HCT116 (cell line): ENCODE results near the gene CDH11. TPM values are rescaled to one million over a fixed set of nuclear protein-coding genes. Genes with fewer than 3 reads are reported as not detected.

Source experiments
- ATAC-seq: fragments of 200-7000 bp; cut with Tn5 transposase; 2 replicates; pipeline ENCODE4 v1.9.1; 2020; ENCODE audit warnings: mild to moderate bottlenecking, moderate library complexity
- BruUV-seq: library from RNA; stranded (reverse); fragments of 400-500 nt; replicated peaks from 2 replicates; lab custom pipeline; 2021; lab: Mats Ljungman, UMichigan
- CTCF ChIA-PET: fragments of 300-600 bp; sonication (Branson Sonifier 250); formaldehyde crosslinking; loops from one replicate; lab custom pipeline; 2021; ENCODE audit warnings: antibody characterized with exemption; lab: Charles Lee
- POLR2A ChIA-PET: fragments of 300-600, 350-600 bp; sonication (Branson Sonifier 250); formaldehyde crosslinking; loops from one replicate; lab custom pipeline; 2021; ENCODE audit warnings: antibody characterized with exemption; lab: Charles Lee
- RAD21 ChIA-PET, 2 experiments: fragments of 300-600 bp; sonication (Branson Sonifier 250); formaldehyde crosslinking; loops; one replicate each; lab custom pipeline; 2023; ENCODE audit warnings: low total read pairs in 2 of 2; ENCODE audit not compliant: uncharacterized antibody in 2 of 2, unreplicated experiment in 2 of 2, low non-redundant PET in 1 of 2; lab: Charles Lee
- DNase-seq: peaks from one replicate; pipeline ENCODE4 v3.0.0-alpha.2; 2010; ENCODE audit warnings: low read depth, low spot score
- H2AFZ ChIP-seq: fragments of 200-600 bp; shearing (Covaris generic), sonication (generic); 2 replicates; pipeline ENCODE4 v1.6.1; 2017; ENCODE audit warnings: low read depth, mixed run types, mixed read lengths, antibody characterized with exemption, low read length; ENCODE audit not compliant: poor library complexity, severe bottlenecking
- H3K27ac ChIP-seq: 2 replicates; pipeline ENCODE4 v1.5.1; 2012; ENCODE audit warnings: low read depth, low read length
- H3K27me3 ChIP-seq: fragments of 200-600 bp; sonication (generic); 2 replicates; pipeline ENCODE4 v1.6.1; 2016; ENCODE audit warnings: mixed run types, low read length, mixed read lengths; ENCODE audit not compliant: insufficient read depth
- H3K36me3 ChIP-seq, 2 experiments: fragments of 200-500 bp in 1 of 2; fragments of 200-600 bp in 1 of 2; sonication (Bioruptor generic) in 1 of 2; sonication (generic) in 1 of 2; 2 replicates each; pipeline versions ENCODE4 v1.5.1 to v1.6.1; 2014 to 2016; ENCODE audit warnings: low read length in 2 of 2, inconsistent platforms in 1 of 2, mixed read lengths in 1 of 2, mixed run types in 1 of 2; ENCODE audit not compliant: insufficient read depth in 2 of 2, control insufficient read depth in 1 of 2
- H3K4me1 ChIP-seq, 2 experiments: fragments of 200-600 bp in 1 of 2; sonication (generic) in 1 of 2; 2 replicates each; pipeline versions ENCODE4 v1.5.1 to v1.6.1; 2012 to 2017; ENCODE audit warnings: low read length in 2 of 2, inconsistent platforms in 1 of 2, mild to moderate bottlenecking in 1 of 2, mixed read lengths in 1 of 2, mixed run types in 1 of 2, moderate library complexity in 1 of 2; ENCODE audit not compliant: insufficient read depth in 2 of 2, control insufficient read depth in 1 of 2
- H3K4me2 ChIP-seq: fragments of 200-600 bp; sonication (generic); 2 replicates; pipeline ENCODE4 v1.6.1; 2017; ENCODE audit warnings: mixed run types, low read length, mixed read lengths
- H3K4me3 ChIP-seq, 2 experiments: fragments of 200-600 bp in 1 of 2; sonication (generic) in 1 of 2; replicated peaks in 1 of 2; 2 replicates each; pipeline ENCODE4 v1.5.1; 2011 to 2016; ENCODE audit warnings: low read length in 2 of 2, control low read depth in 1 of 2, low read depth in 1 of 2, mild to moderate bottlenecking in 1 of 2, mixed read lengths in 1 of 2, mixed run types in 1 of 2
- H3K79me2 ChIP-seq: fragments of 200-600 bp; sonication (generic); 2 replicates; pipeline ENCODE4 v1.6.1; 2017; ENCODE audit warnings: mild to moderate bottlenecking, mixed run types, low read length, moderate library complexity, mixed read lengths; ENCODE audit not compliant: insufficient read depth
- H3K9ac ChIP-seq: fragments of 200-600 bp; sonication (generic); 2 replicates; pipeline ENCODE4 v1.6.1; 2016; ENCODE audit warnings: low read length, mixed read lengths
- H3K9me2 ChIP-seq: fragments of 200-600 bp; sonication (generic), shearing (Covaris generic); 2 replicates; pipeline ENCODE4 v1.6.1; 2017; ENCODE audit warnings: mixed run types, mild to moderate bottlenecking, moderate library complexity; ENCODE audit not compliant: insufficient read depth
- H3K9me3 ChIP-seq, 2 experiments: fragments of 200-500 bp in 1 of 2; fragments of 200-600 bp in 1 of 2; sonication (Bioruptor generic) in 1 of 2; sonication (generic) in 1 of 2; 2 replicates each; pipeline ENCODE4 v1.6.1; 2014 to 2017; ENCODE audit warnings: low read length in 2 of 2, mixed read lengths in 2 of 2, inconsistent platforms in 1 of 2, low read depth in 1 of 2, mild to moderate bottlenecking in 1 of 2, mixed run types in 1 of 2, moderate library complexity in 1 of 2; ENCODE audit not compliant: control insufficient read depth in 1 of 2, insufficient read depth in 1 of 2
- H4K20me1 ChIP-seq: fragments of 200-600 bp; sonication (generic), shearing (Covaris generic); 2 replicates; pipeline ENCODE4 v1.6.1; 2017; ENCODE audit warnings: mixed run types, mild to moderate bottlenecking, moderate library complexity; ENCODE audit not compliant: insufficient read depth
- CEBPB ChIP-seq: IDR thresholded peaks from 2 replicates; pipeline ENCODE4 v1.6.1; 2012; ENCODE audit warnings: low read depth
- ELF1 ChIP-seq: IDR thresholded peaks from 2 replicates; pipeline ENCODE4 v1.6.1; 2012; ENCODE audit warnings: low read depth, borderline replicate concordance
- EZH2phosphoT487 ChIP-seq: fragments of 200-600 bp; IDR thresholded peaks from 2 replicates; pipeline ENCODE4 v1.6.1; 2018; ENCODE audit warnings: antibody characterized with exemption, borderline replicate concordance
- FOSL1 ChIP-seq: IDR thresholded peaks from 2 replicates; pipeline ENCODE4 v1.6.1; 2012; ENCODE audit warnings: low read depth
- JUND ChIP-seq: IDR thresholded peaks from 2 replicates; pipeline ENCODE4 v1.6.1; 2012
- RAD21 ChIP-seq: IDR thresholded peaks from 2 replicates; pipeline ENCODE4 v1.6.1; 2012; ENCODE audit warnings: low read depth, mild to moderate bottlenecking
- SIN3A ChIP-seq: IDR thresholded peaks from 2 replicates; pipeline ENCODE4 v1.6.1; 2012; ENCODE audit warnings: low read depth
- SP1 ChIP-seq: IDR thresholded peaks from 2 replicates; pipeline ENCODE4 v1.6.1; 2012; ENCODE audit warnings: low read depth
- SRF ChIP-seq: IDR thresholded peaks from 2 replicates; pipeline ENCODE4 v1.6.1; 2012; ENCODE audit warnings: low read depth
- YY1 ChIP-seq: IDR thresholded peaks from 2 replicates; pipeline ENCODE4 v1.6.1; 2011; ENCODE audit warnings: low read length, low read depth, moderate library complexity, mild to moderate bottlenecking; ENCODE audit not compliant: insufficient replicate concordance; ENCODE audit errors: extremely low read depth
- ZFX ChIP-seq: fragments of 450-650 bp; IDR thresholded peaks from 2 replicates; pipeline ENCODE4 v1.6.1; 2017
- intact Hi-C: fragments of 100-400 bp; cut with micrococcal nuclease; formaldehyde crosslinking; loops from 2 replicates; pipeline ENCODE4 v1.10.0; 2022
- total RNA-seq: library from RNA; stranded (reverse); gene quantifications from one replicate; pipeline ENCODE4 v1.2.1, GENCODE V29; 2021; ENCODE audit not compliant: unreplicated experiment
- TF ChIP-seq, protein P1 (sequence below): IDR thresholded peaks from 2 replicates; pipeline ENCODE4 v1.6.1; 2012
- TF ChIP-seq, protein P2 (sequence below): IDR thresholded peaks from 2 replicates; pipeline ENCODE4 v1.6.1; 2012; ENCODE audit warnings: low read depth
- TF ChIP-seq, protein P3 (sequence below): IDR thresholded peaks from 2 replicates; pipeline ENCODE4 v1.6.1; 2012

Gene CDH11
- total RNA-seq, 1 experiment from 2014 or later: 0.52 TPM

DNA sequence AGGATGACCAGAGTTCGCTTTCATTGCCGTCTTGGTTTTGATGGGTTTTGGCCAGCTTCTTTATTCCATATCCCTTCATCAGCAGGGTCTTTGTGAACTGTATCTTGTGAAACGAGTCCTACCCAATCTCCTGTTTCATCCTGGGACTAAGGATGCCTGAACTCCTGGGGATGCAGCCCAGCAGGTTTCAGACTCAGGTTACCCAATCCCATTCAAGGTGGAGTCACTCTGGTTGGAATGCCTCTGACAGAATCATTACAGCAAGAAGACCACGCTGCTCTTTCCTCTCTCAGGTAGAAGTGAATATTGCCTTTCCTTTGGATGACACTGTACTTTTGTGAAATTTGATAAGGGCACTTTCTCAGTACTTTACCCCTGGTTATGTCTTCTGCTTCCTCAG, 98.1 kb downstream of the CDH11 start (continued):
- TF ChIP-seq, protein P1, sequence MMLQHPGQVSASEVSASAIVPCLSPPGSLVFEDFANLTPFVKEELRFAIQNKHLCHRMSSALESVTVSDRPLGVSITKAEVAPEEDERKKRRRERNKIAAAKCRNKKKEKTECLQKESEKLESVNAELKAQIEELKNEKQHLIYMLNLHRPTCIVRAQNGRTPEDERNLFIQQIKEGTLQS: no peak
- TF ChIP-seq YY1 (no peak), ELF1 (no peak)

DNA sequence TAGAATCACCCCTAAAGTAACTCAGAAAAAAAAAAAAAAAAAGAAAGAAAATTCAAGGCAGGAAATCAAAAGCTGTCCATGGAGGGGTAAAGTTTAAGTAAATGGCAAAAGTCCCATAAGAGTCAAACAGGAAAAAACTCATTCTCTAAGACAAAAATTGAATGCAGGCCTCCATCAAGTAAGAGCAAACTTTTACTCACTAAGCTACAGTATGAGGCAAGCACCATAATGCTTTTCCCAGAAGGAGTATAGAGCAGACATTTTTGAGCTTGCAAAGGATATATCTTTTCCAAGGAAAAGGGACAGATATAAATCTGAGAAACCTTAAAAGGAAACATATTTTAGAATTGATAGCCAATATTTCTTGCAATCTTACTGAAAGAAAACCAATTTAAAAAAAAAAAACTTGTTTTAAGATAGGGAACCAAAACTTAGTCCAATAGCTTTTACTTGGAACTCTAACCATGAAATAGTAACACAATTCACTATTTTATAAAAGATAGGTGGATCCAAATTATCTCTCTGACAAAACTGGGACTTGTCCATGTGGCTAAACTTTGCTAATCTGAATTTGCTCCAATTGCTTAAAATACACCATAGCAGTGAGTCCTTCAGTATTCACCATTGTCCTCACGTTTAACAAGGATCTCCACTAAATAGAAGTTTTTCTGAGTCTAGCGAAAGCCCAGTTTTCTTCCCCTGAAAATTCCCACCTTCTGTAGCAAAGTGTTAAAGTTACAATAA, 99.8 kb downstream of the CDH11 start:
- no peaks in the 10 kb centered on the region for H3K79me2 ChIP-seq
- no peaks in the 10 kb centered on the region for H3K36me3 ChIP-seq
- TF ChIP-seq EZH2phosphoT487 (no peak), ZFX (no peak), FOSL1 (no peak), CEBPB (no peak), SIN3A (no peak)
- TF ChIP-seq, all 23 proteins: peak for 0
- Histone ChIP-seq H3K27ac (no peak overlapping the region), H3K9me2 (no peaks in the 10 kb centered on the region), H3K4me2 (no peak overlapping the region), H3K9ac (no peak overlapping the region), H3K27me3 (no peaks in the 10 kb centered on the region), H3K9me3 (peaks cover 11 to 19% of the 10 kb centered on the region in 2 experiments; a peak in 3 of 4 replicates), H3K4me3 (no peak overlapping the region), H3K4me1 (no peaks in the 10 kb centered on the region), H2AFZ (no peak overlapping the region), H4K20me1 (no peaks in the 10 kb centered on the region)
- BruUV-seq: no TSS peak
- no peak for ATAC-seq
- RAD21 ChIA-PET: no interaction called here
- intact Hi-C loops: no loop called here
- POLR2A ChIA-PET: no interaction called here
- CTCF ChIA-PET: no interaction called here
- no peak for DNase-seq

DNA sequence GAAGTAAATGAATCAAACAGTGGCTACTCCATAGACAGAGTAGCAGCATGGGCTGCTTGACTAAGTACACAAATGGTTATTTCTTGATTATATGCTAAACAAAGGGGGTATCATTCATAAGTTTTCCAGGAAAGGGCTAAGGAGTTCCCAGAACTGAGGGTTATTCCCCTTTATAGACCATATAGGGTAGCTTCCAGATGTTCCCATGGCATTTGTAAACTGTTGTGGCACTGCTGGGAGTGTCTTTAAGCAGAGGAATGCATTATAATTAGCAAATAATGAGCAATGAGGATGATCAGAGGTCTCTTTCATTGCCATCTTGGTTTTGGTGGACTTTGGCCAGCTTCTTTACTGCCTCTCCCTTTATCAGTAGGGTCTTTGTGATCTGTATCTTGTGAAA, 105.1 kb downstream of the CDH11 start:
- Histone ChIP-seq H3K9me3 (peaks cover 7 to 17% of the 10 kb centered on the region in 2 experiments; a peak in 2 of 4 replicates), H3K36me3 (no peaks in the 10 kb centered on the region), H3K79me2 (no peaks in the 10 kb centered on the region), H3K27ac (no peak overlapping the region), H3K4me3 (no peak overlapping the region), H3K27me3 (no peaks in the 10 kb centered on the region), H3K4me2 (no peak overlapping the region), H3K4me1 (no peaks in the 10 kb centered on the region), H4K20me1 (no peaks in the 10 kb centered on the region), H3K9me2 (no peaks in the 10 kb centered on the region), H3K9ac (no peak overlapping the region), H2AFZ (no peak overlapping the region)
- intact Hi-C loops: no loop called here
- TF ChIP-seq RAD21 (no peak), YY1 (no peak), ZFX (no peak), SRF (no peak), SP1 (no peak), ELF1 (no peak), JUND (no peak)
- TF ChIP-seq, protein P2, sequence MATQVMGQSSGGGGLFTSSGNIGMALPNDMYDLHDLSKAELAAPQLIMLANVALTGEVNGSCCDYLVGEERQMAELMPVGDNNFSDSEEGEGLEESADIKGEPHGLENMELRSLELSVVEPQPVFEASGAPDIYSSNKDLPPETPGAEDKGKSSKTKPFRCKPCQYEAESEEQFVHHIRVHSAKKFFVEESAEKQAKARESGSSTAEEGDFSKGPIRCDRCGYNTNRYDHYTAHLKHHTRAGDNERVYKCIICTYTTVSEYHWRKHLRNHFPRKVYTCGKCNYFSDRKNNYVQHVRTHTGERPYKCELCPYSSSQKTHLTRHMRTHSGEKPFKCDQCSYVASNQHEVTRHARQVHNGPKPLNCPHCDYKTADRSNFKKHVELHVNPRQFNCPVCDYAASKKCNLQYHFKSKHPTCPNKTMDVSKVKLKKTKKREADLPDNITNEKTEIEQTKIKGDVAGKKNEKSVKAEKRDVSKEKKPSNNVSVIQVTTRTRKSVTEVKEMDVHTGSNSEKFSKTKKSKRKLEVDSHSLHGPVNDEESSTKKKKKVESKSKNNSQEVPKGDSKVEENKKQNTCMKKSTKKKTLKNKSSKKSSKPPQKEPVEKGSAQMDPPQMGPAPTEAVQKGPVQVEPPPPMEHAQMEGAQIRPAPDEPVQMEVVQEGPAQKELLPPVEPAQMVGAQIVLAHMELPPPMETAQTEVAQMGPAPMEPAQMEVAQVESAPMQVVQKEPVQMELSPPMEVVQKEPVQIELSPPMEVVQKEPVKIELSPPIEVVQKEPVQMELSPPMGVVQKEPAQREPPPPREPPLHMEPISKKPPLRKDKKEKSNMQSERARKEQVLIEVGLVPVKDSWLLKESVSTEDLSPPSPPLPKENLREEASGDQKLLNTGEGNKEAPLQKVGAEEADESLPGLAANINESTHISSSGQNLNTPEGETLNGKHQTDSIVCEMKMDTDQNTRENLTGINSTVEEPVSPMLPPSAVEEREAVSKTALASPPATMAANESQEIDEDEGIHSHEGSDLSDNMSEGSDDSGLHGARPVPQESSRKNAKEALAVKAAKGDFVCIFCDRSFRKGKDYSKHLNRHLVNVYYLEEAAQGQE: no peak
- TF ChIP-seq, protein P3, sequence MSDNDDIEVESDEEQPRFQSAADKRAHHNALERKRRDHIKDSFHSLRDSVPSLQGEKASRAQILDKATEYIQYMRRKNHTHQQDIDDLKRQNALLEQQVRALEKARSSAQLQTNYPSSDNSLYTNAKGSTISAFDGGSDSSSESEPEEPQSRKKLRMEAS: no peak
- TF ChIP-seq, protein P1: no peak
- ChIA-PET POLR2A (no interaction called here), RAD21 (no interaction called here), CTCF (no interaction called here)
- DNase-seq (no peak), ATAC-seq (no peak)
- no TSS peak for BruUV-seq
